Endothelial cell of umbilical vein (primary cell): ENCODE measurements around the gene SLC18B1. TPM values are rescaled to one million over a fixed set of nuclear protein-coding genes. Genes with fewer than 3 reads are reported as not detected.

Experiments used
- BruUV-seq: library from RNA; stranded (reverse); fragments of 400-500 nt; replicated peaks from 2 replicates; lab custom pipeline; 2021; lab: Mats Ljungman, UMichigan
- CTCF ChIA-PET: fragments of 300-600, 350-600 bp; sonication (Branson Sonifier 250); formaldehyde crosslinking; loops from one replicate; lab custom pipeline; 2021; ENCODE audit warnings: antibody characterized with exemption, inconsistent platforms; lab: Charles Lee
- POLR2A ChIA-PET: fragments of 300-600, 350-600 bp; sonication (Branson Sonifier 250); formaldehyde crosslinking; loops from one replicate; lab custom pipeline; 2021; ENCODE audit warnings: antibody characterized with exemption, inconsistent platforms; lab: Charles Lee
- DNase-seq: peaks from one replicate; pipeline ENCODE4 v3.0.0-alpha.2; 2011; ENCODE audit warnings: low read depth, low spot score
- FAIRE-seq: peaks from 2 replicates; lab custom pipeline; 2011; peaks lifted over from hg19 to GRCh38; lab: Jason Lieb, UNC
- H2AFZ ChIP-seq: 2 replicates; pipeline ENCODE4 v1.6.0; 2012; ENCODE audit warnings: low read depth, low read length, control low read depth, inconsistent platforms
- H3K27ac ChIP-seq: 2 replicates; pipeline ENCODE4 v1.5.1; 2011; ENCODE audit warnings: low read depth, mild to moderate bottlenecking, control low read depth, low read length, moderate library complexity; ENCODE audit not compliant: insufficient read depth
- H3K27me3 ChIP-seq, 2 experiments: 2 replicates each; pipeline versions ENCODE4 v1.6.0 to v1.6.1; 2011; ENCODE audit warnings: low read length in 2 of 2, mixed read lengths in 1 of 2; ENCODE audit not compliant: control insufficient read depth in 2 of 2, insufficient read depth in 2 of 2
- H3K36me3 ChIP-seq, 2 experiments: 2 replicates in 1 of 2; 3 replicates in 1 of 2; pipeline ENCODE4 v1.5.1; 2011; ENCODE audit warnings: low read length in 2 of 2, mild to moderate bottlenecking in 1 of 2, moderate library complexity in 1 of 2; ENCODE audit not compliant: control insufficient read depth in 2 of 2, insufficient read depth in 2 of 2; ENCODE audit errors: extremely low read depth in 1 of 2
- H3K4me1 ChIP-seq: 3 replicates; pipeline ENCODE4 v1.5.1; 2011; ENCODE audit warnings: mild to moderate bottlenecking, low read length; ENCODE audit not compliant: control insufficient read depth, insufficient read depth; ENCODE audit errors: extremely low read depth
- H3K4me2 ChIP-seq: 2 replicates; pipeline ENCODE4 v1.6.1; 2011; ENCODE audit warnings: low read length, control low read depth, mixed read lengths; ENCODE audit not compliant: insufficient read depth
- H3K4me3 ChIP-seq, 3 experiments: fragments of 200-600 bp in 1 of 3; sonication (generic), shearing (Covaris generic) in 1 of 3; replicated peaks in 1 of 3; 2 replicates each; pipeline ENCODE4 v1.5.1; 2011 to 2016; ENCODE audit warnings: control low read depth in 3 of 3, low read length in 3 of 3, mild to moderate bottlenecking in 2 of 3, inconsistent platforms in 1 of 3, low read depth in 1 of 3, moderate library complexity in 1 of 3; ENCODE audit not compliant: insufficient read depth in 1 of 3
- H3K79me2 ChIP-seq: 2 replicates; pipeline ENCODE4 v1.6.0; 2012; ENCODE audit warnings: low read length, inconsistent platforms; ENCODE audit not compliant: control insufficient read depth, insufficient read depth
- H3K9ac ChIP-seq: replicated peaks from 2 replicates; pipeline ENCODE3; 2011; ENCODE audit warnings: low read length, control low read depth; ENCODE audit not compliant: insufficient read depth; ENCODE audit errors: extremely low read depth
- H3K9me1 ChIP-seq: replicated peaks from 3 replicates; pipeline ENCODE4 v1.6.0; 2011; ENCODE audit warnings: mild to moderate bottlenecking, low read length; ENCODE audit not compliant: control insufficient read depth, insufficient read depth; ENCODE audit errors: extremely low read depth
- H3K9me3 ChIP-seq: replicated peaks from 2 replicates; pipeline ENCODE4 v1.5.1; 2012; ENCODE audit warnings: low read length, inconsistent platforms; ENCODE audit not compliant: control insufficient read depth, insufficient read depth
- H4K20me1 ChIP-seq: replicated peaks from 2 replicates; pipeline ENCODE3; 2011; ENCODE audit warnings: mild to moderate bottlenecking, low read length; ENCODE audit not compliant: control insufficient read depth, insufficient read depth; ENCODE audit errors: extremely low read depth
- EZH2 ChIP-seq: IDR thresholded peaks from 2 replicates; pipeline ENCODE4 v1.6.1; 2012; ENCODE audit warnings: borderline replicate concordance, low read depth, mild to moderate bottlenecking, moderate library complexity, low read length, inconsistent platforms; ENCODE audit not compliant: severe bottlenecking
- FOS ChIP-seq: IDR thresholded peaks from 2 replicates; pipeline ENCODE4 v1.6.1; 2011; ENCODE audit warnings: mild to moderate bottlenecking, low read length, moderate library complexity, borderline replicate concordance; ENCODE audit not compliant: insufficient read depth
- GATA2 ChIP-seq: IDR thresholded peaks from 2 replicates; pipeline ENCODE4 v1.7.0; 2011; ENCODE audit warnings: low read depth, mild to moderate bottlenecking, moderate library complexity, mixed read lengths, low read length; ENCODE audit not compliant: insufficient read length, insufficient read depth
- JUN ChIP-seq: IDR thresholded peaks from 2 replicates; pipeline ENCODE4 v1.6.1; 2011; ENCODE audit warnings: borderline replicate concordance, low read depth; ENCODE audit not compliant: insufficient read length, insufficient read depth
- MYC ChIP-seq: IDR thresholded peaks from one replicate; pipeline ENCODE4 v1.6.1; 2011; ENCODE audit warnings: mild to moderate bottlenecking, low read depth, low read length
- POLR2A ChIP-seq: IDR thresholded peaks from 2 replicates; pipeline ENCODE4 v1.6.1; 2012; ENCODE audit warnings: low read depth, mild to moderate bottlenecking, control low read depth, low read length
- POLR2AphosphoS5 ChIP-seq: IDR thresholded peaks from 2 replicates; pipeline ENCODE4 v1.6.1; 2012; ENCODE audit warnings: low read depth, mild to moderate bottlenecking, control low read depth, low read length, moderate library complexity; ENCODE audit not compliant: insufficient read depth
- dilution Hi-C: fragments of 300-500 bp; cut with MboI; formaldehyde crosslinking; loops from one replicate; pipeline ENCODE4 v1.15.0; 2019; ENCODE audit warnings: low sequenced_read_pairs; ENCODE audit not compliant: extremely low pct_ligation_motif_present
- intact Hi-C: fragments of 100-400 bp; cut with micrococcal nuclease; formaldehyde crosslinking; loops from one replicate; pipeline ENCODE4 v1.10.0; 2022
- polyA plus RNA-seq, 4 experiments: library from polyadenylated mRNA; depleted of rRNA in 3 of 4; stranded (reverse) in 3 of 4; unstranded in 1 of 4; fragments of >200 nt; gene quantifications; 2 replicates each; pipeline versions ENCODE4 v1.2.1 to v1.2.3, GENCODE V29; 2011 to 2012; ENCODE audit warnings: missing spikeins in 1 of 4
- total RNA-seq: library from RNA; stranded (reverse); gene quantifications from 2 replicates; pipeline ENCODE4 v1.2.3, GENCODE V29; 2021
- TF ChIP-seq, protein P1 (sequence below): IDR thresholded peaks from 2 replicates; pipeline ENCODE4 v1.6.1; 2011; ENCODE audit not compliant: insufficient read depth, insufficient read length
- TF ChIP-seq, protein P2 (sequence below), 2 donors: IDR thresholded peaks; 1 replicate in 1 of 2; 2 replicates in 1 of 2; pipeline ENCODE4 v1.5.1; 2011; ENCODE audit warnings: low read length in 2 of 2, mild to moderate bottlenecking in 2 of 2, moderate library complexity in 2 of 2, control low read depth in 1 of 2, inconsistent platforms in 1 of 2, low read depth in 1 of 2; ENCODE audit not compliant: insufficient read depth in 1 of 2; ENCODE audit errors: extremely low read depth in 1 of 2

SLC18B1 gene
- total and polyA plus RNA-seq, 2 donors (not counting 3 experiments of a cell fraction or from before 2014, with no cell fraction given): 8.4 to 9.2 TPM

DNA sequence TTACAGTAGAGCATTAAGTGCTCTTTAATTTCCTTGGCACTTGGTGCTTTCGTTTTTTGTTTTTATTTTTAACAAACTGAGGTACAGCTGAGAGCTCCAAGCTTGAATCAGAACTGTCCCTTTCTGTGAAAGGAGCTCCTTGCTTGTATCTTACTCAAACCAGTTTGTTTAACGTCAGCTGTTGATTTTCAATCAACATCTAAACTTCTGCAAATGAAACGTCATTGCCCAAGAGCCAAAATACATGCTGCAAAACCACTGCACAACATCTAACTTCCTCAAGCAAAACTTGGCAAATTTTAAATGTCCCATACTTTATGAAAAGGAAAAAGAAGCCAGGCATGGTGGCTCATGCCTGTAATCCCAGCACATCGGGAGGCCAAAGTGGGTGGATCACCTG lies 55.9 kb downstream of the SLC18B1 start:
- H3K9me3 ChIP-seq: no peaks in the 10 kb centered on the region
- H3K9me1 ChIP-seq: no peaks in the 10 kb centered on the region
- POLR2A ChIA-PET: no interaction called here
- no peak overlapping the region for H3K4me2 ChIP-seq
- no peak for DNase-seq
- H3K9ac ChIP-seq: no peak overlapping the region
- no peak overlapping the region for H3K4me3 ChIP-seq
- TF ChIP-seq EZH2: no peak
- TF ChIP-seq GATA2: no peak
- no peak for TF ChIP-seq JUN
- no peak for TF ChIP-seq POLR2A
- TF ChIP-seq, protein P1, sequence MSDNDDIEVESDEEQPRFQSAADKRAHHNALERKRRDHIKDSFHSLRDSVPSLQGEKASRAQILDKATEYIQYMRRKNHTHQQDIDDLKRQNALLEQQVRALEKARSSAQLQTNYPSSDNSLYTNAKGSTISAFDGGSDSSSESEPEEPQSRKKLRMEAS: no peak
- TF ChIP-seq POLR2AphosphoS5: no peak
- no peak for TF ChIP-seq FOS
- TF ChIP-seq, protein P2, sequence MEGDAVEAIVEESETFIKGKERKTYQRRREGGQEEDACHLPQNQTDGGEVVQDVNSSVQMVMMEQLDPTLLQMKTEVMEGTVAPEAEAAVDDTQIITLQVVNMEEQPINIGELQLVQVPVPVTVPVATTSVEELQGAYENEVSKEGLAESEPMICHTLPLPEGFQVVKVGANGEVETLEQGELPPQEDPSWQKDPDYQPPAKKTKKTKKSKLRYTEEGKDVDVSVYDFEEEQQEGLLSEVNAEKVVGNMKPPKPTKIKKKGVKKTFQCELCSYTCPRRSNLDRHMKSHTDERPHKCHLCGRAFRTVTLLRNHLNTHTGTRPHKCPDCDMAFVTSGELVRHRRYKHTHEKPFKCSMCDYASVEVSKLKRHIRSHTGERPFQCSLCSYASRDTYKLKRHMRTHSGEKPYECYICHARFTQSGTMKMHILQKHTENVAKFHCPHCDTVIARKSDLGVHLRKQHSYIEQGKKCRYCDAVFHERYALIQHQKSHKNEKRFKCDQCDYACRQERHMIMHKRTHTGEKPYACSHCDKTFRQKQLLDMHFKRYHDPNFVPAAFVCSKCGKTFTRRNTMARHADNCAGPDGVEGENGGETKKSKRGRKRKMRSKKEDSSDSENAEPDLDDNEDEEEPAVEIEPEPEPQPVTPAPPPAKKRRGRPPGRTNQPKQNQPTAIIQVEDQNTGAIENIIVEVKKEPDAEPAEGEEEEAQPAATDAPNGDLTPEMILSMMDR (IDR thresholded peaks at IDR 0.05; ENCODE audit: extremely low read depth in 1 of 2, insufficient read depth in 1 of 2, low read depth in 1 of 2, low read length in 2 of 2): no peak
- no peak for TF ChIP-seq MYC
- H3K4me1 ChIP-seq: no peaks in the 10 kb centered on the region
- dilution Hi-C loops: no loop called here
- intact Hi-C loops: no loop called here
- no peak overlapping the region for H3K27ac ChIP-seq
- no peak for FAIRE-seq
- CTCF ChIA-PET: no interaction called here
- no peaks in the 10 kb centered on the region for H3K27me3 ChIP-seq
- H3K79me2 ChIP-seq: no peaks in the 10 kb centered on the region
- no peak overlapping the region for H2AFZ ChIP-seq
- H3K36me3 ChIP-seq: no peaks in the 10 kb centered on the region
- BruUV-seq: no TSS peak
- no peaks in the 10 kb centered on the region for H4K20me1 ChIP-seq
